NCI-H2196 (cell line): ENCODE results near the gene EPHA3.

Source experiments
- DNase-seq: peaks from one replicate; lab custom pipeline; 2025; ENCODE audit not compliant: unreplicated experiment; lab: John Stamatoyannopoulos, UW

EPHA3 gene

DNA sequence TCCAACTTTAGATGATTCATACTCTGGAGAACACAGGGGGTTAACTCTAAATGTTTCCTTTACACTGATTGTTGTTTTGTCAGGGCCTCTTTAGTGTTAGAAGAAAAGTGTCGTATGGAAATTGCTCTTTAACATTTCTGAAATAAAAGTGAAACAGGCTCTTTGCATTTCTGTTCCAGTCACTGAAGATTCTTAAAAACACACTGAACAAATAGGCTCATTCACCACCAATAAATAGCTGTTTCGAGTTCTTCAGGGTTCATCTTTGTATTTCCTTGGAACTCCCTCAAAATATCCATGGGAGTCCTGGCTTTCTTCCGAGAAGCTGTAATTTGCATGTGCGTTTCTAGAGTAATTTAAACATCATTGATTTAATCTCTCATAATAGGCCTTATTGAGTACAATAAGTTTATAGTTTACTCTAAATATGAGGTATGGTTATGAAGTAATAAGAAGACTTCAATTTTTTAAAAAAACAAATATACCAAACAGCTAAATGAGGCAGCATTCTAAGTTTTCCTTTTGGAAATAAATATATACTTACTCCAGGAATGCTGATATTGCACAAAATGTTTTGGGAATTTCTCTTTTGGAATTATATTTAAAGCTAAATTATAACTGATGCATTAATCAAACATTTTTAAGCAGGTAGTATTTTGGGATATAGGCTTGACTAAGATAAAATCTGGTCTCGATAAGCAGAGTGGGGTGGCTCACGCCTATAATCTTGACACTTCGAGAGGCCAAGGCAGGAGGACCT is 327.4 kb downstream of the EPHA3 start:
- no peak for DNase-seq

DNA sequence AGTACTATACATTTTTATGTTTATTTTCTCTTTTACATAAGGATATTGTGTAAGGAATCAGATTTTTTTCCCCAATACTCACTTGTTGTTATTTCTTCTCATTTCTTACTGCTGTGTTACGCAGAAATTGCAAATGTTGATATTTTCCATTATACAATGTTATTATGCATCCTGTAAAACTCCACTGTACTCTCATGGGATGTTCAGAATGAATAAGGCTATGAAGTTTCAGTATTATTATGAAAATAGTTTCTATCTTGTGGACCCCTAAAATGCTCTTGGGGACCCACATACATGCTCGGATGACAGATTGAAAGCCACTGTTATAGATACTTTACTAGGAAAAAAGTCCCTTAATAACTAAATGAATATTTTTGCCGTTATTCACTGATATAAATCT is 329.4 kb downstream of the EPHA3 start:
- DNase-seq = no peak

DNA sequence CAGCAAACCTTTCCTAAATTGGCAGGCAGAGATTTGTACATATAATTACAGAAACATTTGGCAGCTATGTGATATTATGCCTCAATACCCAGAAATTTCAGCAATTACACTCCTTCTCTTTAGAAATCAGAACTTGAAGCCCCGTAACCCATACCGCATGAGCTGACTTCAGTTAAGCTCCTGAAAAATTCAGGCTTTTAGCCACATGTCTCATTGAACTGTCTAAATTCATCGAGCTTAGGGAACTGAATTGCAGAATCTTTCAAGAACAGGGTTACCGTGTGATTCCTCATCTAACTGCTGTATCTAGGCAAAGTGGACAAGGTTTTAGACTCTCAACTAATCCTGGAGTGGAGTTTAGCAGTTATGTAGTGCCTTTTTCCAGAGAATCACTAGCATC is 333.0 kb downstream of the EPHA3 start:
- no peak for DNase-seq

DNA sequence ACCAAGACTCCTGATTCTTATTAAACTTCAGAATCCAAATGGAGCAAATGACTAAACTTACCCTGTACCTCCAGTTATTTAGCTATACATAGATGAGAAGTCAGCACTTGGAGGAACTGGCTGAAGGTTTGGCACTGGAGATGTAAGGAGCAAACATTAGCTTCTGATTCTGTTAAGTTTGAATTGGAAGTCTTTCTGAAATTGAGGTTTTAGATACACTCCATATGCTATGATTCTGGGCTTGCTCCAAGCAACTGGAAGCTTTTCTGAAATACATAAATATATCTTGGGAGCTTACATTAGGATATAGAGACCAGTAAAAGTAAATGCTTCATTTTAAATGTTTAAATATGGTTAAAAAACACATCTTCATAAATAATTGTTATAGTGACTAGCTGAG is 333.7 kb downstream of the EPHA3 start:
- DNase-seq = no peak

DNA sequence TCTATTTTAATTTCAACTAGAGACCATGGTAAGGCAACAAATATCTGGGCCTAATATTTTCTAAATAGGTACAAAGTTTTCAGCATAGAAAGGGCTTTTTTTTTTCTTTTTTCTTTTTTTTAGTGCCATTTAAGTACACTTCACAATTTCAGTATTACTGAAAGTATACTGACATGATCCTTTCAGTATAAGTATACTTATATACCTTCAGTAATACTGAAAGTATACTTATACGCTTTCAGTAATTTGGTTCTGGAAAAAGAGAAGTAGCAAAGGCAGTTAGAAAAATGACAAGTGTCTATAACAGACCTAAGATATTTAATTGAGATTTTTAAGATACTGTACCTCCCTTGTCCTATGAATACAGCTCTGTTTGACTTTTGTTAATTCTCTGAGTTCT is 339.2 kb downstream of the EPHA3 start:
- DNase-seq = no peak

DNA sequence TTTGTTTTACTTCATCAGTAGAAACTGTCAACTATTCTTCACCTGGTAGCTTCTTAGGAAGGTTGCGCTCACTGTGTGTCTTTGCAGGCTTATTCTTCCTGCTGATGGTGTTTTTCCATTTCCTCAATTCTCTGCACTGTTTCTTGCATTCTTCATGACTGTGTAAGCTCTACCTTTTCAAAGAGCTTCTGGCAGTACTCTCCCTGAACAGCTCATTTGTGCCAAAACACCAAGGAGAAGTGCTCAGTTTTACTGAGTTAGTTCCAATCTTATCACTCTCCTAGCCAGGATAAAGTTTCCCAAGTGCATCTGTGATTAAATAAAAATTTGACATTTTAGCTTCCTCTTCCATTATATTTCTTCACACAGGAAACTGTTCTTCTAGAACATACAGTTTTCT is 339.8 kb downstream of the EPHA3 start:
- DNase-seq = no peak

DNA sequence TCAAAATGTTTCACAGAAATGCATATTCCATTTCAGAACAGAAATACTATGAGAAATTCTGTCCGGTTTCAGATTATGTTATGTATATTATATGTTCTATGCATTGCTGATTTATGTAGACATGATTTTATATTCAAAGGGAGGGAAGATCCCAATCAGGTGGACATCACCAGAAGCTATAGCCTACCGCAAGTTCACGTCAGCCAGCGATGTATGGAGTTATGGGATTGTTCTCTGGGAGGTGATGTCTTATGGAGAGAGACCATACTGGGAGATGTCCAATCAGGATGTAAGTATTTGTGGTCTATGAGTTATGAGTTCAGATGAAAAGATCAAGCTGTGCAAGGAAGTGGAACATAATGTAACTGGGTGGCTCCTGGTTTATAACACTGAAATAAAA is 341.7 kb downstream of the EPHA3 start:
- no peak for DNase-seq

DNA sequence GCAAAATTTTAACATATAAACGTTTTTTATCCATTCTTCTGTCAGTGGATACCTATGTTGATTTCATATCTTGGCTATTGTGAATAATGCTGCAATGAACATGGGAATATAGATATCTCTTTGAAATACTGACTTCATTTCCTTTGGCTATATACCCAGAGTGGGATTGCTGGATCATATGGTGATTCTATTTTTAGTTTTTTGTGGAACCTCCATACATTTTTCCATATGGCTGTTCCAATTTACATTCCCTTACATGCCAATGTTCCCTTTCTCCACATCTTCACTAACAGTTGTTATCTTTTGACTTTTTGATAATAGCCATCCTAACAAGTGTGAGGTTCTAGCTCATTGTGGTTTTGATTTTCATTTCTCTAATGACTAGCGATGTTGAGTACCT is 344.6 kb downstream of the EPHA3 start:
- no peak for DNase-seq

DNA sequence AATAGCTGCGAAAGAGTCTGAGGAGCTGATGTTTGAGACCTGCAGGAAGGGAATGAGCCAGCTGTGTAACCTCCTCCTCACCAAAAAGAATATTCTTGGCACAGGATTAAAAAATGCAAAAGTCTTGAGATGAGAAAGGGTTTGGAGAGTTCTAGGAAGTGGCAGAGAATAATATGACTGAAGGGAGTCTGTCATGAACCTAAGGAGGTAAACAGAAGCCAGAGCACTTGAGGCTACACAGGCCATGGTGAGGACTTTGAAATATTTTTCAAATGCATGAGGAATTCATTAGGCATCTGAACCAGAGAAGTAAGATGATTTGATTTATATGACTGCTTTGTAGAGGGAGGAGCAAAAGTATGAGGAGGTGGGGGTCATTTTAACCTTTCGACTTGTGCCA is 347.8 kb downstream of the EPHA3 start:
- DNase-seq = no peak

DNA sequence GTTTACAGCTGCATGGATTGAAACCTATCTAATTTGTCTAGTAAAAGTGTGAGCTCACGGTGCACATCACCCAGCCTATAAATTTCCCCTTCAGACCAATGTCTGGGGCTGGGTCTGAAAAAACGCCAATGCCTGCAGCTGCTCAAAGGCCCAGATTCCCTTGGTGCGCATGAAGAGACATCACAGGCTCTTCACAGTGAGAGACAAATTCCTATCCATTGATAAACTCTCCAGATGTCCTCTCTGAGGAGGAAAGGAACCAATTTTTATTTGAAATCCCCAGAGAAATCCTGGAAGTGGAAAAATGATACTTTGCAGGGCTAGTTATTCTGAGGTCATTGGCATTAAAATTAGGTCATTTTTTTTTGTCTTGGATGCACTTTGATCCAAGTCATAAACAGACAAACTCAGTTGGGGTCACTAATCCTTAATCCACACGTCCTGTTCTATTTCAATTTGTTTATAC is 360.5 kb downstream of the EPHA3 start:
- DNase-seq = no peak

DNA sequence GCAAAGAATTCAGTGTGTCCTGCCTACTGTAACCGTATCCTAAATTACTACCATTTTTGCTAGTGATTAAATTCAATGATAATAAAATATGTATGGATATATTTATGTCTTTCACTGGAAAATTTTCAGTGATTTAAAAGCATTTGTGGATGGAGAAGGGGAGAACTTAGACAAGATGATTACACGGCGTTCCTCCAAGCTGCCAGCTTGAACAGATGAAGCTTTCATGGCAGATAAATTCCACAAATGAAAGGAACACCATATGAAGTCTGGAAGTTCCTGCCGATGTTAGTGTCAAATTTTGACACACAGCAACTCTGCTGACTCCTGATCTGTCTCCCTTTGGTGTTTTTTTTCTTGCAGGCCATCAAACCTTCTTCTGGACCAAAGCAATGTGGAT is 364.7 kb downstream of the EPHA3 start:
- no peak for DNase-seq

DNA sequence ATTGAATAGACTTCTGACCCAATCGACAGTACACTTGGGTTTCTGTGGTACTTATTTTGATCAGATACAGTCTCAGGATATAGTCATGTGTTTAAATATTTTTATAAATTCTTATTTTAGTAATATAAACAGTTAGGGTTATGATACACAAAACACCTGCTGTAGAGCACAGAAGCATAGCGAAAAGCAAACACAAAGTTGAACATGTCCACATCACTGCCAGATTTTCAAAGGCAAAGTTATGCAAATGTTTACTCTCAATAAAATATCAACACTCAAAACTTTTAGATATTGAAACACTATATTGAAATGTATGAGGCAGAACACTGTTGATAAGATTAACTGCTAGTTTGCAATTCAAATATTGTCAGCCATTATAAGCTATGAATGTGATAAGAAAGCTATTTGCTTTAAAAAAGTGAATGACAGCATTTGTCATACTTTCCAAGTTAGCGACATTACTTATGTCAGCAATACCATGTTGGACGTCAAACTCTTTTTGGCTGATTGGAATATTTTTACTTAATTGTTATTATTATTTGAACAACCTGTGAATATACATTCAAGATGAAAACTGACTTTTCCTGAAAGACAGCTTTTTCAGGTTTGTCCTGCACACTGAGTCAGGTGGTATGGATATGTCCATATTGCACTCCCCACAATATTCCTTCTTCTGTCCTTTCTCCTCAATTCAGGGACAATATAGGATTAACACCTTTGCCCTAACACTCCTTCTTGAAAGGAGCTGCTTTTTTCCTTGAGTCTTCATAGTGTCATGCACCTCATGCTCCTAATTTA is 367.1 kb downstream of the EPHA3 start:
- DNase-seq = no peak

DNA sequence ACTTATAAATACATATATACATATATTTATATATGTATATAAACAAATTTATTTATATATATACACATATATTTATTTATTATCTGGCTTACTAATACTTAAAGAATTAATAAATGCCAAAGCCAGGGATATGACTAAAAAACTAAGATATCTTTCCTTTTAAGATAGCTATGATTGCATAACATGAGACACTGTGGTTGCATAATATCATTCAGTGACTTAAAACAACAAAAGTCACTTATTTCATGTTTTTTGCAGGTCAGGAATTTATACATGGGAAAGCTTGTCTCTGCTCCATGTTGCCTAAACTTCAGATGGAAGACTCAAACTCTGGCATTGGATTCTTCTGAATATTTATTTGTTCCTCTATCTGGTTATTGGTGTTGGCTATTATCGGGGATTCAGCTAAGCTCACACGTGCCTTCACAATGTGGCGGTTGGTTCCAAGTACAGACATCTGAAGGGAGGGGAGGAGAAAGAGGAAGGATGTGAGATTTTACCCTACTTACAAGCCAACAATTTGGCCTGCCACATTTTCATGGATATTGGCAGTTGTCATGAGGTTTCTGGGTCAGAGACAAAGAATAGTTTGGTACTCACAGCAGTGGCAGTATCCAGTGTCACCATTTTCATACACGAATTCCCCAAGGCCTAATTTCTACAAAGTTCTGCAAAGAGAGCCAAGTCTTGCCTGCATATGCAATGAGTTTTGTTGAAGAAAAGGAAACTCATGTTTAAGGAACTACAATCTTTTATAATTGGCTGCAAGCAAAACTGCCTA is 381.6 kb downstream of the EPHA3 start:
- DNase-seq = no peak

DNA sequence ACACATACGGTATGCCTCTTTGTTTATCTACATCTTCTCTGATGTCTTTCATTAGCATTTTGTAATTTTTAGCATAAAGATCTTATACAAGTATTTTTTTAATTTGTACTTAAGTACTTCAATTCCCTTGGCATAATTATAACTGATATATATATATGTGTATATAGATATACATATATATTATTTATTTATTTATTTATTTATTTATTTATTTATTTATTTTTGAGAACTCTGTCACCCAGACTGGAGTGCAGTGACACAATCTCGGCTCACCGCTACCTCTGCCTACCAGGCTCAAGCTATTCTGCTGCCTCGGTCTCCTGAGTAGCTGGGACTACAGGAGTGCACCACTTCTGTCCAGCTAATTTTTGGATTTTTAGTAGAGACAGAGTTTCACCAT is 382.7 kb downstream of the EPHA3 start:
- DNase-seq = no peak

DNA sequence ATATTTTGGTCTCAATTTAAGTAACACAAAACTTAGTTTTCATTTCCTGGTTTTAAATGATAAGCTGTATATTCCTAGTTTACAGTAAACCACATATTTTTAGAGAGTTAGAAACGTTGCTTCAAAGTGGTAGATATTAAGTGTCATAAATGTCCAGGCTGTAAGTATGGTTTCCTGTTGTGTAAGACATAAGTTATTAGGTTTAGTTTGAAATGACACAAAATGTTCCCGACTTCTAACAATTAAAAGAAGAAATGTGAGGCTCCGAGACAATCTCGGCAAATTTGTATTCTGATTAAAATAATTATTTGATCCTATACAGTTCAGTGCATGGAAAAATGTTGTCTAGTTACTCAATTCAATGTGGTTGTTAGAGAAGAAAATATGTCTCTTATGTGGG is 387.3 kb downstream of the EPHA3 start:
- no peak for DNase-seq

DNA sequence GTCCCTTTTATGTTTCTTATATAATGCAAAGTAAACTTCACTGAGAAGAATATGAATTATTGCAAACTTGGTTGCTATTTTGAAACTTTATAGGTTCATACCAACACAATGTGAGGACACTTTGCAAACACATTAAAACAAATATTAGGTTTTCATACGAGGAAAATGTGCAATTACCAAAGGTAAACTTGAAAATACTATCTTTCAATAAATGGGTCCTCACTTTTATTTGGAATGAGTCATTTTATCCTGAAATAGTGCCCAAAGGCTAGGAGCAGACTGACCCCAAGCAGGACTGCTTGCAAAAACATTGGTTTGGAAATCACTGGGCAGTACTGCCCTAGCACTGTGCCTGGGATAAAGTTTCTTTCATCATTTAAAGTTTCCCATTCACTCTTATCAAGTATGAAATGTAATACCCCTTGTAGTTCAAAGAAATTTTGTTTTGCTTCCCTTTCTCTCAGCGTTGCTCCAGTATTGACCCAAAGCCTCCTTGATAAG is 396.5 kb downstream of the EPHA3 start:
- no peak for DNase-seq

DNA sequence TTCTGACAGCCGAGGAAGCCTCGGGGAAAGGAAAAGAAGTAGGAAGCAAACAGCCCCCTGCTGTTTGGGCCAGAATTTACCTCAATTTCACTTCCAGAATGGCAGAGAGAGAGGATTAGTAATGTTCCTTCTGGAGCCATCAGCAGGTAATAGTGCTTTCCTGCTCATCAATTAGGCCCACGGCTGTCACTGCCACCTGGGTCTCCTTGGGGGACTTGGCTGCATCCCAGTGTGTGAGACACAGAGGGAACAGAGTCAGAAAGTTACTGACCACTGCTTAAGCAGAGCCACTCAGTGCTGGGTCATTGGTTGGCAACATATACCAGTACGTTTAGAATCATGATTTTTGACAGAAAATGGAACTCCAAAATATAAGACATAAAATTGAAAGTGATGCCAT is 397.0 kb downstream of the EPHA3 start:
- DNase-seq = no peak

DNA sequence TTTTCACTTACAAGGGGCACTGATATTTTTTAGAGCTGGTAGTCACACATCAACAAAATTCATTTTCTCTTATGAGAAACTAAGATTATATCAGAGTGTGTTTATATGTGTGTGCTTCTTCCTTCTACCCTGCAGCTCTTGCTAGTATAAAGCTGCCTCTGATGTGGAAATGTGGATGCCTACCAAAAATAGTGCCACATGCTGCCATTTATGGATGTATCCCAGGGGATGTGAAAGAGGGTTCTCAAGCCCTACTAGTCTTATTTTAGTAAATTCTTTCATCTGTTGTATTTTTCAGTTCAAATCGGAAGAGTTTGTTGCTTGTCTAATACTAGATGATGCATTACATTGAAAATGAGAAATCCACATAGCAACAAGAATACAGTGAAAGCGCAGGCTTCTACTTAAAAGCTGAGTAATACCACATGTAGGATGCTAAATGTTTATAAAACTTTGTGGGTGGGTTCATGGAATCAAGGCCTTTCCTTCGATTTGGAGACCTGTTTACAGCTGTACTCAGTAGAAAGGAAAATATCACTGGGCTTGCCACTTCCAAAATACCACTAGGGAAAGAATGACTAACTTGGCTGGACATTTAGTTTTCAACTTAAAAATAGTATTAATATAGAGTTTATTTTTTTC is 399.2 kb downstream of the EPHA3 start:
- DNase-seq = no peak

DNA sequence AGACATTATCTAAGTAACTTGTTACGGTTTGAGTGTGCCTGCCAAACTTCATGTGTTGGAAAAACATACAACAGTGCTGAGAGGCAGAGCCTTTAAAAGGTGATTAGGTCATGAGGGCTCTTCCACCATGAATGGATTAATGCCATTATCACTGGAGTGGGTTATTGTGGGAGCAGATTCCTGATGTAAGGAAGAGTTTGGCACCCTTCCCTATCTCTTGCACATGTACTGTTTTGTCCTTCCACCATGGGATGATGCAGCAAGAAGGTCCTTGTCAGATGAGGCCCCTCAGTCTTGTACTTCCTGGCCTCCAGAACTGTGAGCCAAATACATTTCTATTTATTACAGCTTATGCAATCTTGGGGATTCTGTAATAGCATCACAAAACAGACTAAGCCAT is 413.9 kb downstream of the EPHA3 start:
- DNase-seq = no peak

DNA sequence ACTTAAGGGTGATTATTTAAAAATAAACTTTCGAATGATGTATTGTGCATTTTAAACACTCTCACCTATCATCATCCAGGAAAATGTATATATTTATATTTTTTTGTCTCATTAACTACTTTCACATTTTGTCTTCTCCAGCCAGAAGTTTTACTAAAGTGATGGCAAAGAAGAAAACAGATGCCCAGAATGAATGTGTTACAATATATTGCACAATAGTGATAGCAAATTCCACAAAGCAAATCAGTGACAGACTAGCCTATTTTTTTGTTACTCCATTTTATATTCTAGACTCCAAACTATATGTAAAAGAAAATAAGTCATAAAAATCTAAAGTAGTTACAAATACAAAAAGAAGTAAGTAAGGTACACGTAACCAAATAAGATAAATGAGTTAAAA is 414.7 kb downstream of the EPHA3 start:
- no peak for DNase-seq

DNA sequence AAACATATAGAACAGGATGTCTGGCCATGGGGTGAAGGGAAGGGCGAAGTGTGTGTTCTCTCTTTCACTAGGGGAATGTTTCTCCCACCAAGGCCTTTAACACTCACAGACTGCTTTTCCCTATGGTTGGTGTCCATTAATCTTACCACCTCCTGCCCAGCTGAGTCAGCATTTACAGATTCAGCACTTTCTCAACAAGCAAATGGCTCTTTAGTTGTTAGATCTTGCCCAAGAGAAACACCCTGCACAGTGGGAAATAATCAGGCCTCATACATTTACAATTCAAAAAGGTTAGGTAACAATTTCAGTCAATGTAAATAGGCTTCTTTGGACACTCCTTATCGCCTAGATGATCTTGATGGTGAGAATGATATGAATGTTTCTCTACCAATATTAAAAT is 418.2 kb downstream of the EPHA3 start:
- no peak for DNase-seq
